Measurements from ENCODE around the gene KCNMA1.

GRCh38 chr10:77261146-77261545 is 376.5 kb downstream of the KCNMA1 start:
- TF ChIP-seq, protein P1, sequence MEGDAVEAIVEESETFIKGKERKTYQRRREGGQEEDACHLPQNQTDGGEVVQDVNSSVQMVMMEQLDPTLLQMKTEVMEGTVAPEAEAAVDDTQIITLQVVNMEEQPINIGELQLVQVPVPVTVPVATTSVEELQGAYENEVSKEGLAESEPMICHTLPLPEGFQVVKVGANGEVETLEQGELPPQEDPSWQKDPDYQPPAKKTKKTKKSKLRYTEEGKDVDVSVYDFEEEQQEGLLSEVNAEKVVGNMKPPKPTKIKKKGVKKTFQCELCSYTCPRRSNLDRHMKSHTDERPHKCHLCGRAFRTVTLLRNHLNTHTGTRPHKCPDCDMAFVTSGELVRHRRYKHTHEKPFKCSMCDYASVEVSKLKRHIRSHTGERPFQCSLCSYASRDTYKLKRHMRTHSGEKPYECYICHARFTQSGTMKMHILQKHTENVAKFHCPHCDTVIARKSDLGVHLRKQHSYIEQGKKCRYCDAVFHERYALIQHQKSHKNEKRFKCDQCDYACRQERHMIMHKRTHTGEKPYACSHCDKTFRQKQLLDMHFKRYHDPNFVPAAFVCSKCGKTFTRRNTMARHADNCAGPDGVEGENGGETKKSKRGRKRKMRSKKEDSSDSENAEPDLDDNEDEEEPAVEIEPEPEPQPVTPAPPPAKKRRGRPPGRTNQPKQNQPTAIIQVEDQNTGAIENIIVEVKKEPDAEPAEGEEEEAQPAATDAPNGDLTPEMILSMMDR (IDR thresholded peaks at IDR 0.05): no peak
- TF ChIP-seq POLR2A (IDR thresholded peaks at IDR 0.05): no peak
- TF ChIP-seq EP300 (IDR thresholded peaks at IDR 0.05; ENCODE audit: low read depth): no peak
- TF ChIP-seq POLR2AphosphoS5 (IDR thresholded peaks at IDR 0.05): no peak
